HCT116 (cell line): Measurements from ENCODE around the gene PRPF31. TPM values are rescaled to one million over a fixed set of nuclear protein-coding genes. Genes with fewer than 3 reads are reported as not detected.
A peak's percentile ranks its signal among the peaks of the same experiment; 100 is the strongest.

ENCODE experiments used
- ATAC-seq: fragments of 200-7000 bp; cut with Tn5 transposase; 2 replicates; pipeline ENCODE4 v1.9.1; 2020; ENCODE audit warnings: mild to moderate bottlenecking, moderate library complexity
- BruUV-seq: library from RNA; stranded (reverse); fragments of 400-500 nt; replicated peaks from 2 replicates; lab custom pipeline; 2021; lab: Mats Ljungman, UMichigan
- CTCF ChIA-PET: fragments of 300-600 bp; sonication (Branson Sonifier 250); formaldehyde crosslinking; loops from one replicate; lab custom pipeline; 2021; ENCODE audit warnings: antibody characterized with exemption; lab: Charles Lee
- POLR2A ChIA-PET: fragments of 300-600, 350-600 bp; sonication (Branson Sonifier 250); formaldehyde crosslinking; loops from one replicate; lab custom pipeline; 2021; ENCODE audit warnings: antibody characterized with exemption; lab: Charles Lee
- RAD21 ChIA-PET, 2 experiments: fragments of 300-600 bp; sonication (Branson Sonifier 250); formaldehyde crosslinking; loops; one replicate each; lab custom pipeline; 2023; ENCODE audit warnings: low total read pairs in 2 of 2; ENCODE audit not compliant: uncharacterized antibody in 2 of 2, unreplicated experiment in 2 of 2, low non-redundant PET in 1 of 2; lab: Charles Lee
- DNase-seq: peaks from one replicate; pipeline ENCODE4 v3.0.0-alpha.2; 2010; ENCODE audit warnings: low read depth, low spot score
- H2AFZ ChIP-seq: fragments of 200-600 bp; shearing (Covaris generic), sonication (generic); 2 replicates; pipeline ENCODE4 v1.6.1; 2017; ENCODE audit warnings: low read depth, mixed run types, mixed read lengths, antibody characterized with exemption, low read length; ENCODE audit not compliant: poor library complexity, severe bottlenecking
- H3K27ac ChIP-seq: 2 replicates; pipeline ENCODE4 v1.5.1; 2012; ENCODE audit warnings: low read depth, low read length
- H3K27me3 ChIP-seq: fragments of 200-600 bp; sonication (generic); 2 replicates; pipeline ENCODE4 v1.6.1; 2016; ENCODE audit warnings: mixed run types, low read length, mixed read lengths; ENCODE audit not compliant: insufficient read depth
- H3K36me3 ChIP-seq, 2 experiments: fragments of 200-500 bp in 1 of 2; fragments of 200-600 bp in 1 of 2; sonication (Bioruptor generic) in 1 of 2; sonication (generic) in 1 of 2; 2 replicates each; pipeline versions ENCODE4 v1.5.1 to v1.6.1; 2014 to 2016; ENCODE audit warnings: low read length in 2 of 2, inconsistent platforms in 1 of 2, mixed read lengths in 1 of 2, mixed run types in 1 of 2; ENCODE audit not compliant: insufficient read depth in 2 of 2, control insufficient read depth in 1 of 2
- H3K4me1 ChIP-seq, 2 experiments: fragments of 200-600 bp in 1 of 2; sonication (generic) in 1 of 2; 2 replicates each; pipeline versions ENCODE4 v1.5.1 to v1.6.1; 2012 to 2017; ENCODE audit warnings: low read length in 2 of 2, inconsistent platforms in 1 of 2, mild to moderate bottlenecking in 1 of 2, mixed read lengths in 1 of 2, mixed run types in 1 of 2, moderate library complexity in 1 of 2; ENCODE audit not compliant: insufficient read depth in 2 of 2, control insufficient read depth in 1 of 2
- H3K4me2 ChIP-seq: fragments of 200-600 bp; sonication (generic); 2 replicates; pipeline ENCODE4 v1.6.1; 2017; ENCODE audit warnings: mixed run types, low read length, mixed read lengths
- H3K4me3 ChIP-seq, 2 experiments: fragments of 200-600 bp in 1 of 2; sonication (generic) in 1 of 2; replicated peaks in 1 of 2; 2 replicates each; pipeline ENCODE4 v1.5.1; 2011 to 2016; ENCODE audit warnings: low read length in 2 of 2, control low read depth in 1 of 2, low read depth in 1 of 2, mild to moderate bottlenecking in 1 of 2, mixed read lengths in 1 of 2, mixed run types in 1 of 2
- H3K79me2 ChIP-seq: fragments of 200-600 bp; sonication (generic); 2 replicates; pipeline ENCODE4 v1.6.1; 2017; ENCODE audit warnings: mild to moderate bottlenecking, mixed run types, low read length, moderate library complexity, mixed read lengths; ENCODE audit not compliant: insufficient read depth
- H3K9ac ChIP-seq: fragments of 200-600 bp; sonication (generic); 2 replicates; pipeline ENCODE4 v1.6.1; 2016; ENCODE audit warnings: low read length, mixed read lengths
- H3K9me2 ChIP-seq: fragments of 200-600 bp; sonication (generic), shearing (Covaris generic); 2 replicates; pipeline ENCODE4 v1.6.1; 2017; ENCODE audit warnings: mixed run types, mild to moderate bottlenecking, moderate library complexity; ENCODE audit not compliant: insufficient read depth
- H3K9me3 ChIP-seq, 2 experiments: fragments of 200-500 bp in 1 of 2; fragments of 200-600 bp in 1 of 2; sonication (Bioruptor generic) in 1 of 2; sonication (generic) in 1 of 2; 2 replicates each; pipeline ENCODE4 v1.6.1; 2014 to 2017; ENCODE audit warnings: low read length in 2 of 2, mixed read lengths in 2 of 2, inconsistent platforms in 1 of 2, low read depth in 1 of 2, mild to moderate bottlenecking in 1 of 2, mixed run types in 1 of 2, moderate library complexity in 1 of 2; ENCODE audit not compliant: control insufficient read depth in 1 of 2, insufficient read depth in 1 of 2
- H4K20me1 ChIP-seq: fragments of 200-600 bp; sonication (generic), shearing (Covaris generic); 2 replicates; pipeline ENCODE4 v1.6.1; 2017; ENCODE audit warnings: mixed run types, mild to moderate bottlenecking, moderate library complexity; ENCODE audit not compliant: insufficient read depth
- CBX3 ChIP-seq: IDR thresholded peaks from 2 replicates; pipeline ENCODE4 v1.6.1; 2012; ENCODE audit warnings: low read depth
- CTCF ChIP-seq, 3 experiments: fragments of 200-600 bp in 1 of 3; sonication (generic) in 1 of 3; IDR thresholded peaks in 2 of 3; conservative IDR thresholded peaks in 1 of 3; 2 replicates each; pipeline ENCODE4 v1.5.1; 2012 to 2017; ENCODE audit warnings: low read depth in 2 of 3, low read length in 2 of 3, antibody characterized with exemption in 1 of 3, borderline replicate concordance in 1 of 3, control low read depth in 1 of 3, mild to moderate bottlenecking in 1 of 3, mixed read lengths in 1 of 3, mixed run types in 1 of 3, moderate library complexity in 1 of 3; ENCODE audit not compliant: insufficient read depth in 1 of 3
- EGR1 ChIP-seq: IDR thresholded peaks from 2 replicates; pipeline ENCODE4 v1.6.1; 2012; ENCODE audit warnings: low read depth
- FOSL1 ChIP-seq: IDR thresholded peaks from 2 replicates; pipeline ENCODE4 v1.6.1; 2012; ENCODE audit warnings: low read depth
- REST ChIP-seq: IDR thresholded peaks from 2 replicates; pipeline ENCODE4 v1.6.1; 2012; ENCODE audit warnings: low read depth
- SIN3A ChIP-seq: IDR thresholded peaks from 2 replicates; pipeline ENCODE4 v1.6.1; 2012; ENCODE audit warnings: low read depth
- TCF7L2 ChIP-seq: IDR thresholded peaks from 2 replicates; pipeline ENCODE4 v1.7.0; 2011; ENCODE audit warnings: borderline replicate concordance, inconsistent platforms; ENCODE audit not compliant: insufficient read depth, insufficient read length; ENCODE audit errors: extremely low read depth
- YY1 ChIP-seq: IDR thresholded peaks from 2 replicates; pipeline ENCODE4 v1.6.1; 2011; ENCODE audit warnings: low read length, low read depth, moderate library complexity, mild to moderate bottlenecking; ENCODE audit not compliant: insufficient replicate concordance; ENCODE audit errors: extremely low read depth
- ZNF274 ChIP-seq: fragments of 200-500 bp; sonication (Bioruptor generic); IDR thresholded peaks from 2 replicates; pipeline ENCODE4 v1.6.1; 2014; ENCODE audit warnings: mild to moderate bottlenecking, low read depth, low read length, inconsistent platforms
- intact Hi-C: fragments of 100-400 bp; cut with micrococcal nuclease; formaldehyde crosslinking; loops from 2 replicates; pipeline ENCODE4 v1.10.0; 2022
- total RNA-seq: library from RNA; stranded (reverse); gene quantifications from one replicate; pipeline ENCODE4 v1.2.1, GENCODE V29; 2021; ENCODE audit not compliant: unreplicated experiment

The PRPF31 gene
- total RNA-seq, 1 experiment from 2014 or later = 99.0 TPM

GRCh38 chr19:54178581-54179261 is 63.2 kb downstream of the PRPF31 start:
- ChIA-PET CTCF (no interaction called here), RAD21 (no interaction called here), POLR2A (interaction anchor here (1.5 kb wide), 1 partner anchor 11 kb away, joined by 4 read pairs; the partner anchor contains the start of gene MBOAT7)
- no peak overlapping the region for H3K27ac ChIP-seq
- H3K9me2 ChIP-seq = no peaks in the 10 kb centered on the region
- no peaks in the 10 kb centered on the region for H3K27me3 ChIP-seq
- H2AFZ ChIP-seq = no peak overlapping the region
- H3K4me1 ChIP-seq = peaks cover 2 to 6% of the 10 kb centered on the region in 2 experiments; a peak in 2 of 4 replicates
- no peaks in the 10 kb centered on the region for H3K79me2 ChIP-seq
- DNase-seq (no peak), ATAC-seq (peak; percentile 79)
- no peak overlapping the region for H3K4me3 ChIP-seq
- H3K9me3 ChIP-seq = no peaks in the 10 kb centered on the region
- peaks cover 13 to 25% of the 10 kb centered on the region in 2 experiments; a peak in 3 of 4 replicates for H3K36me3 ChIP-seq
- no peaks in the 10 kb centered on the region for H4K20me1 ChIP-seq
- no peak for TF ChIP-seq TCF7L2
- TF ChIP-seq CBX3 = no peak
- no peak for TF ChIP-seq YY1
- no peak for TF ChIP-seq SIN3A
- no peak overlapping the region for H3K9ac ChIP-seq
- intact Hi-C loops = no loop called here
- BruUV-seq = no TSS peak
- no peak overlapping the region for H3K4me2 ChIP-seq

DNA sequence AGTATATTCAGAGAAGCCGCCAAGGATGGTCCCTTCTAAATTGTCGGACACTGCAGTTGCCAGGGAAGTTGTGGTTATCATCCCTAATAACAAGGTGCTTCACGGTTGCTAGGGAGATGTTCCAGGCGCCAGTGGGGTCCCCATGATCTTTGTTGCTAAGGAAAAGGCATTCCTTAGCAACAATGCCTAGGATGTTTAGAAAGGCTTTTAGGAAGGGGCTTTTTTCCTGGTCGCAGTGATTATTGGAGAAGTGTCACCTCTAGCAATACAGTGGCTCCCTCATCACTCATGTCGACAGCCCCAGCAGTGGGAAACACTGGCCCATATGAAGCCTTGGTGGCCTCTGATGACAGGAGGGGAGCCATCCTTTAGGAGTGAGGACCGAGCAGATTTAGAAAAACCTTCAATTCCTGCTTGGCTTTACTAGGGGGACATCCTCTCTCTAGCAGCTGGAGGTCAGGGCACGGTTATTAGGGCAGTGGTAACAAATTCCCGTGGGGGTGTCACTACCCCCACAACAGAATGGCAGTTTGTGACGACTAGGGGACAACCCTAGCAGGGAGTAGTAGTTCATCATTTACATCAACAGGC is 63.8 kb downstream of the PRPF31 start:
- no peaks in the 10 kb centered on the region for H3K79me2 ChIP-seq
- CTCF ChIA-PET = interaction anchor here (1.0 kb wide), 1 partner anchor 10 kb away, joined by 3 read pairs; the partner anchor contains the start of gene MBOAT7
- no TSS peak for BruUV-seq
- no peak overlapping the region for H2AFZ ChIP-seq
- H3K4me1 ChIP-seq = peaks cover 0 to 6% of the 10 kb centered on the region in 2 experiments; a peak in 1 of 4 replicates
- no peaks in the 10 kb centered on the region for H4K20me1 ChIP-seq
- H3K4me3 ChIP-seq = no peak overlapping the region
- H3K27me3 ChIP-seq = no peaks in the 10 kb centered on the region
- intact Hi-C loops = no loop called here
- no peak overlapping the region for H3K4me2 ChIP-seq
- H3K36me3 ChIP-seq = peaks cover 13 to 25% of the 10 kb centered on the region in 2 experiments; a peak in 3 of 4 replicates
- POLR2A ChIA-PET = interaction anchor here (1.5 kb wide), 1 partner anchor 10 kb away, joined by 4 read pairs; the partner anchor contains the start of gene MBOAT7
- H3K9me2 ChIP-seq = no peaks in the 10 kb centered on the region
- no peak overlapping the region for H3K9ac ChIP-seq
- DNase-seq (no peak), ATAC-seq (no peak)
- H3K27ac ChIP-seq = no peak overlapping the region
- RAD21 ChIA-PET = interaction anchor here in 1 of 2 experiments (0.6 kb wide), 1 partner anchor 22 kb away, joined by 3 read pairs; the partner anchor contains the start of gene RPS9
- no peaks in the 10 kb centered on the region for H3K9me3 ChIP-seq
- TF ChIP-seq FOSL1 = no peak
- no peak for TF ChIP-seq CTCF (IDR thresholded peaks at IDR 0.05 in 2 of 3, conservative IDR thresholded peaks at IDR 0.05 in 1 of 3; ENCODE audit: borderline replicate concordance in 1 of 3, insufficient read depth in 1 of 3, low read depth in 2 of 3, low read length in 2 of 3)
- no peak for TF ChIP-seq ZNF274
- TF ChIP-seq EGR1 = no peak
- TF ChIP-seq SIN3A = no peak
- no peak for TF ChIP-seq REST
